Globus pallidus (tissue), 1 donor: Measurements from ENCODE around the gene PDZD11.
"Not testable (repeated sequence)": the region's sequence is repeated elsewhere in the genome, so short reads cannot be mapped to it uniquely, and the experiment has no call there.

Experiments
- DNase-seq: peaks from one replicate; pipeline ENCODE4 v3.0.0-alpha.2; 2015; ENCODE audit warnings: low spot score

PDZD11 gene, protein sequence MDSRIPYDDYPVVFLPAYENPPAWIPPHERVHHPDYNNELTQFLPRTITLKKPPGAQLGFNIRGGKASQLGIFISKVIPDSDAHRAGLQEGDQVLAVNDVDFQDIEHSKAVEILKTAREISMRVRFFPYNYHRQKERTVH

DNA sequence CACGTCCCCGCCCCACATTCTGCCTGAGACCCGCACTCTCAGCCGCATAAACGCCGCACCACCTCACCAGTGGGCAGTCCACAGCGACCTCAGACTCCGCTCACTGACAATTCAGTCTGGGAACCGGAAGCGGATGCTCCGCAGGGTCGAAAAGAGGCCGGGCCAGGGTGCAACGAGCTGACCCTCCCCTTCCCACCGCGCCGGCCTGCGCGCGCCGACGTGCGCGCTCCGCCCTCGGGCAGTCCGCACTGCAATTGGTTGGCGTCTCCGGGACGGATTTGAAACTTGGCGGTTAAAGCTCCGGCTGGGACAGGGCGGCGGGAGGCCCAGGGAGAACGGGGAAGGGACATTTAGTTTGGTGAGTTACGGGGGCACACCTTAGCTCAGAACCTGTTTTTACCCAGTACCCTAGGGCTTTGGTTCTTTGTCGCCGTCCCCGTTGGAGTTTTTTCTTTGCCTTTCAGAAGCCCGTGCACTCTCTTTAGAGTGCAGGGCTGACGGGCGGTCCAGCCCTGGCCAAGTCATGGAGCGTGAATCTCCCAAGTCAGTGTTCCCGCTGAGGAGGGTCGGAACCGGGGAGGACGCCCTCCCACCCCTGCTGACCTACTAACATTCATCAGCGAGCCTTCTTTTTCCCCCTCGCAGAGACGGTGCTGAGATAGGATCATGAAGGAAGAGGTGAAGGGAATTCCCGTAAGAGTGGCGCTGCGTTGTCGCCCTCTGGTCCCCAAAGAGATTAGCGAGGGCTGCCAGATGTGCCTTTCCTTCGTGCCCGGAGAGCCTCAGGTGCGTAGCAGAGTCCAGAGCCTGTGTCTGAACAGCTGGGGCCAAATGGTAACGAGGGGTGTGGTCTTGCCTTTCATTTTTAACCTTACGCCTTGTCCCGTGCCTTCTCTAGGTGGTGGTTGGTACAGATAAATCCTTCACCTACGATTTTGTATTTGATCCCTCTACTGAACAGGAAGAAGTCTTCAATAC is at the start of gene PDZD11, which contains the start of gene KIF4A:
Gene PDZD11, minus strand, starts transcription at position 135 of the 978 bp plus-strand sequence. CDS start 586 bp downstream, outside the sequence.
Gene KIF4A, plus strand, starts transcription at position 312 of the 978 bp plus-strand sequence. Its CDS starts 355 bp downstream, at position 667.
- peak; percentile 60 for DNase-seq

DNA sequence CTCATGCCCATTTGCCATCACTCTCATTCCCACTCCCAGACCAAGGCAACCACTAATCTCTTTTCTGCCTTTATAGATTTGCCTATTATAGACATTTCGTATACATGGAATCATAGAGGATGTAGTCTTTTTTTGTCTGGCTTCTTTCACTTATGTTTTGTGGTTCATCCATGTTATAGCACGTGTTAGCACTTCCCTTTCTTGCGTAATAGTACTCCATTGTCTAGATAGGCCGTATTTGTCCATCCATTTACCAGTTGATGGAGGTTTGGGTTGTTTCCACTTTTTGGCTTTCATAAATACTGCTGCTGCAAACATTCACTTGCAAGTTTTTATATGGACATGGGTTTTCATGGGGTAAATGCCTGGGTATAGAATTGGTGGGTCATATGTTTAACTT is 48.6 kb upstream of the PDZD11 start:
- no peak for DNase-seq

DNA sequence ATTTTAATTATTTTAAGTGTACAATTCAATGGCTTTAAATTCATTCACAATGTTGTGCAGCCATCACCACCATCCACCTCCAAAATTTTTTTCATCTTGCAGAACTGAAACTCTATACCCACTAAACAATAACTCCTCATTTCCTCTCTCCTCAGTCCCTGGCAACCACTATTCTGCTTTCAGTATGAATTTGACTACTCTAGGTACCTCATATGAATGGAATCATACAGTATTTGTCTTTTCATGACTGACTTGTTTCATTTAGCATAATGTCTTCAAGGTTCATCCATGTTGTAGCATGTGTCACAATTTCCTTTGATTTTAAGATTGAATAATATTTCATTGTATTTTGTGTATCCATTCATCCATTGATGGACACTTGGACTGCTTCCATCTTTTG is 47.0 kb upstream of the PDZD11 start:
- DNase-seq = no peak

DNA sequence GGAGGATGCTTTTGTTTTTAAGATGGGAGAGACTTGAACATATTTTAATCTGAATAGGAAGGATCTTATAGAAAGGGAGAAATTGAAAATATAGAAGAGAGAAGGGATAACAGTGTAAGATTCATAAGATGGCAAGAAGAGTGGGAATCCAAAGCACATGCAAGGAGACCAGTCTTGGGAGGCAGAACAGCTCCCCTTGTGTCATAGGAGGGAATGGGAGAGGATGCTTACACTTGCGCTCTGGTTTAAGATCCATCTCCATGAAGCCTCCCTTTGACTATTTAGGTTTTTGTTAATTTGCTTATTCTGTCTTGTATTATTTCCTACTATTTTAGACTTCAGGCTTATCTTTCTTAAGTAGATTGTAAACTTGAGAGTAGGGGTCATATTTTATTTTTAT is 42.9 kb upstream of the PDZD11 start:
- DNase-seq = no peak

GRCh38 chrX:70331161-70331560 is 41.4 kb upstream of the PDZD11 start:
- DNase-seq = no peak

DNA sequence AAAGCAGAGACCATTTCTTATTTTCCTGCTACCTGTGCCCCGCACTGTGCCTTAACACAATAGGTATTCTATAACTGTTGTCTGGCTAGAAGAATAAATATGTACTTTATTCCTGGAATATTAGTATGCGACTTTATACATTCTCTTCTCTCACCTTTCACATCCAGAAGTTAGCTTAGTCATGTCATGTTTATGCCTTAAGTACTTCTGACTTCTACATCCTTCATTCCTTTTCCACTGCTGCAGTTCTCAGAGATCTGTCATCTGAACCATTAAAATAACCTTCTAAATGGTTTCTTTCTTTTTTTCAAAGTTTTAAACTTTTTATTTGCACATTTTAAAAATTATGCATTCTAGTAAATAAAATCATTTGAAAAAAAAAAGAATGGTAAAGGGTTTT is 34.6 kb upstream of the PDZD11 start:
- DNase-seq = no peak

- DNase-seq = not testable (repeated sequence)
Measured at GRCh38 chrX:70323628-70324027, 33.9 kb upstream of the PDZD11 start.

DNA sequence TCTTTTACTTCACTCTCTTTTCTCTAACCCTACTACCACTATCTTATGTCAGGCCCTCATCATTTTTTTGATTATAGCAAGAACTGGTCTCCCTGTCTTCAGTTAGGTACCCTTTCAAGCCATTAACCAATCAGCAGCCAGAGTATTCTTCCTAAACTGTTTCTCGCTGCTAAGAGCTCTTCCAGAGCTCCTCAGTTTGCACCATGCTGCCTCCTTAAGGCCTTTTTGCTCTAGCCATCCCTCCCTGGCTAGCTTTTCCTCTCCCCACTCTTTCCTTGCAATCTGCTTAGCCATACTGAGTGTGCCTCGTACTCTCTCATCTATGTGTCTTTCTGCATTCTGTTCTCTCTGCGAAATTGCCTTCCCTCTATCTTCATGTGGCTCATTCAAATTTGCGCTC is 33.1 kb upstream of the PDZD11 start:
- no peak for DNase-seq

GRCh38 chrX:70313503-70313902 is 23.8 kb upstream of the PDZD11 start:
- no peak for DNase-seq

DNA sequence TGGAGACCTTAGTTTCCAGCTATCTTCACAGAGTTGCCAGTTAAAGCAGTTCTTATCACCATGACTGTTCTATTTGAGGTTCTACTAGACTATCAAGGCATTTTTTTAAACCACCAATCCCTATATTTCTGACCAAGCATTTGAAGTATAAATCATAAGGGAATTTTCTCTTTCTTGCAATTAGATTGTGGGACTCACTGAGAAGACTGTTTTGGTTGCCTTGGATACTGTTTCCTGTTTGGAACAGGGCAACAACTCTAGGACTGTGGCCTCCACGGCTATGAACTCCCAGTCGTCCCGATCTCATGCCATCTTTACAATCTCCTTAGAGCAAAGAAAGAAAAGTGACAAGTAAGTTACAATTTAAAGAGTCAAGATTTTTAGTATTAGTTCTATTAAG is 12.0 kb upstream of the PDZD11 start:
- DNase-seq = no peak

DNA sequence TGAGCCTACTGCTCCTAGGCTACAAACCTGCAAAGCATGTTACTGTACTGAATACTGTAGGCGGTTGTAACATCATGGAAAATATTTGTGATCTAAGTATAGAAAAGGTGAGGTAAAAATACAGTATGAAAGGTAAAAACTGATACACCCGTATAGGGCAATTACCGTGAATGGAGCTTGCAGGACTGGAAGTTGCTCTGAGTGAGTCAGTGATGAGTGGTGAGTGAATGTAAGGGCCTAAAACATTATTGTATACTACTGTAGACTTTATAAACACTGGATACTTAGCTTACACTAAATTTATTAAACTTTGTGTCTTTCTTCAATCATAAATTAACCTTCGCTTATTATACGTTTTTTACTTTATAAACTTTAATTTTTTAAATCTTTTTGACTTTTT is 3.9 kb upstream of the PDZD11 start:
- no peak for DNase-seq

- DNase-seq = no peak
Measured at GRCh38 chrX:70292788-70293187, 3.1 kb upstream of the PDZD11 start.

DNA sequence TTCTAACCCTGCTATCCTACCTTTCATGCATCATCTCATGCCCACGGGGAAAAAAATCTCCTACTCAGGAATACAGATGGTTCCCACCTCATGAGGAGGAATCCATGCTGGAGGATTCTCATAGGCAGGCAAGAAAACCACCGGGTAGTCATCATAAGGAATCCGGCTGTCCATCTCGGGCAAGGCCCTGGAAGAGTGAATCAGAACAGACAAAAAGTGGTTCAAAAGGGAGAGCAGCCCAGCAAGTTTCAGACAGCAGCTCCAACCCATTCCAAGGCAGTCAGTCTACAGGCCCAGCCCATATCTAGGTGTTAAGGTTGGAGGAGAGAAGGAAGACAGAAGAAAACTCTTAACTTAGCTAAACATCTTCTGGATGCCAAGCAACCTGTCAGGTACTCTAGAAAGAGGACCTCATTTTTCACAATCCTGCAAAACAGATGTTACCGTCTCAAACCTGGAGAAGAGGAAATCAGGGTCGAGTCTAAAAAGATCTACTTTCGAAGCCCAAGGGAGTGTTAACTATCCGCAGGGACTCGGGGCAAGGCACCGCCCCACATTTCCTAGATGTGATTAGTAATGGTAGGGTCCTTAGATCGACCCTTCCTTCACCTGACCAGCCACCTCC is 447 bp downstream of the PDZD11 start:
- DNase-seq = no peak

DNA sequence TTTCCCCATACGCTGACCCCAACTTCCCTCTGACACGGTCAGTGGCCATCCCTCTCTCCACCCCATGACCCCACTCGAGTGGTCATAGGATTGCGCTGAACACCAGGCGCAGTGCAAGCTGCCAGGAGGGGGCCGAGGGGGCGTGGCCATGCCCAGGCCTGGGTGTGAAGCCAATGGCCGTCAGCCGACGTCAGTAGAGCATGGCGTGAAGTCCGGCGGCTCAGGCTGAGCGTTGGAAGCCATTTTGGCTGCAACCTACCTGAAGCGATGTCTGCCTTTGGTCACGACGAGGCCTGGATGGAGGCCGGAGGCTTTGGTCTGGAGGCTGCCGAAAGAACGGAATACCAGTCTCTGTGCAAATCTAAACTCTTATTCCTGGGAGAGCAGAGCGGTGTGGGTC is 7.8 kb downstream of the PDZD11 start, which contains the start of gene RAB41:
Gene RAB41, plus strand, starts transcription at position 222 of the 400 bp plus-strand sequence. Its CDS starts 46 bp downstream, at position 268.
- DNase-seq = no peak

DNA sequence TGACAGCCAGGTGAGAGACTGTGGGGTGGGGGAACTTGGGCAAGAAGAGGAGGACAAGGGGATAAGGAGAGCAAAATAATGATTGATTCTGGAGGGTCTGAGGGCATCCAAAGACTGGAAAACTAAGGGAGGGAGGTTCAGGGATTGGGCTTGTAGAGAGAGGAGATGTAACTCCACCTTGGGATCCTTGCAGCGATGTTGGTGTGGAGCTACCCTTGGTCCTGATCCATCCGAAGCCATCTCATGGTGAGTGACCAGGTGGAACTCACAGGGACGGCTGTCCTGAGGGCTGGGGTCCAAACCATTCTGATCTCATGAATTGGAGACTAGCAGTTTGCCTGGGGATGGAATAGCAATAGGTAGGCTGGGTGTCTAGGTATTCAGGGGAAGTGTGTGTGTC is 9.2 kb downstream of the PDZD11 start:
- no peak for DNase-seq

- DNase-seq = no peak
Measured at GRCh38 chrX:70279081-70279480, 10.6 kb downstream of the PDZD11 start.

DNA sequence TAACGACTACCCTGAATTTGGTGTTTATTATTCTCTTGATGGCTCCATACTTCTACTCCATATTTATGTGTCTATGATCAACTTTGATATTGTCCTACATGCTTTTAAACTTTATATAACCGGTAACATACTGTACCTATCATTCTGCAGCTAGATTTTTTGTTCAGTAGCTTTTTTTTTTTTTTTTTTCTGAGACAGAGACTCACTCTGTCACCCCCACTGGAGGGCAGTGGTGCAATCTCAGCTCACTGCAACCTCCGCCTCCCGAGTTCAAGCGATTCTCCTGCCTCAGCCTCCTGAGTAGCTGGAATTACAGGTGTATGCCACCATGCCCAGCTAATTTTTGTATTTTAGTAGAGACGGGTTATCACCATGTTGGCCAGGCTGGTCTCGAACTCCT is 15.7 kb downstream of the PDZD11 start:
- not testable (repeated sequence) for DNase-seq

GRCh38 chrX:70268034-70268433 is 21.7 kb downstream of the PDZD11 start, which contains the start of gene ARR3:
TSS of gene ARR3 (plus strand) at chrX:70268334. CDS start at chrX:70269386, 1,052 bp downstream.
- DNase-seq = no peak

DNA sequence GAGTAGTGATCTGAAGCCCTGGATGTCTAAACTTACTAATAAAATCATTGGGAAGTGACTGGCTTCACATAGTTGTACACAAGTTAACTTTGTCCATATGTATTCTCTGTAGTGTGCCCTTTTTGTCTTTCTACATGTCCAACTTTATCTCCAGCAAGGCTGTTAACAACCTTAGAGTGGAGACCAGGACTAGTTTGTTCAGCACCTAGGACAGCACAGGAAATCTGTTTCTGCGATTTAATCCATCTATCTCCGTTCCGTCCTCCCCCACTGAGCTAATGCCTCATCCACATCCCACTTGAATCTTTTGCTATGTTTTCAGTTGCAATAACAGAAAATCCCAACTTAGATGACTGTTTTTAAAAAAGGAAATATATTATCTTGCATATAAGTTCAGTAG is 24.9 kb downstream of the PDZD11 start:
- DNase-seq = no peak

DNA sequence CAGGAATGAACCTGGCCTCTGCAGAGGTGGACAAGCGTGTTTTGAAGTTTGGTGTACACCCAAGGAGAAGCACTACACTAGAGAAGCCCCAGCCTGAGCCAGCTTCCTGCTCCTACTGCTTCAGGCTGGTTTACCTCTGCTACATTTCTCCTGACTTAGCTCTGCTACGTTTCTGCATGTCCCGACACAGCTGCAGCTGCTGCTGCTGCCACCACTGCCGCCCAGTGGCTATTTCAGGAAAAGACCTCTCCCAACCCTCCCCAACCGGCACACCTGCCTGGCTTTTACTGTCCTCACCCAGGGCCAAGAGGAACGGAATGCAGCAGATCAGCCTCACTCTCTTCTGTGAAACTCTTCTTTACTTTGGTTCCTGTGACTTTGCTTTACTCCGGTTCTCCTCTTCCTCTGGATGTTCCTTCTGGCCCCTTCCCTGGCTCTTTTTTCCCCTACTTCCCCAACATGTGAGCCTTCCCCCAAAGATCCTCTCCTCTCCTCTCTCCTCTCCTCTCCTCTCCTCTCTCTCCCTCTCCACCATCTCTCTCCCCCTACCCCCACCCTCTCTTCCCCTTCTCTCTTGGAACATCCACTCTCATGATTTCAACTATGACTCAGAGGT is 26.7 kb downstream of the PDZD11 start:
- peak; percentile 6 for DNase-seq

GRCh38 chrX:70260104-70260503 is 29.6 kb downstream of the PDZD11 start, which contains the start of gene P2RY4:
TSS of gene P2RY4 (minus strand) at chrX:70260204. CDS start at chrX:70259624, 580 bp downstream.
- DNase-seq = no peak
